Thymus (tissue), 11 donors: Measurements from ENCODE around the gene DGCR2. TPM values are rescaled to one million over a fixed set of nuclear protein-coding genes. Genes with fewer than 3 reads are reported as not detected.

ENCODE experiments used
- DNase-seq, 9 donors: peaks; one replicate each; pipeline ENCODE4 v3.0.0-alpha.2; 2013; ENCODE audit warnings: low spot score in 9 of 9, low read depth in 6 of 9, missing footprints in 1 of 9
- H3K27ac ChIP-seq, 2 donors: one replicate each; pipeline ENCODE4 v1.5.1; 2013; ENCODE audit warnings: control low read depth in 1 of 2, low read depth in 1 of 2, low read length in 1 of 2, mild to moderate bottlenecking in 1 of 2, moderate library complexity in 1 of 2
- H3K27me3 ChIP-seq, 2 donors: one replicate each; pipeline ENCODE4 v1.5.1; 2013; ENCODE audit warnings: low read length in 1 of 2; ENCODE audit not compliant: control insufficient read depth in 2 of 2, insufficient read depth in 1 of 2
- H3K36me3 ChIP-seq, 2 donors: one replicate each; pipeline ENCODE4 v1.5.1; 2013; ENCODE audit warnings: low read length in 1 of 2, mild to moderate bottlenecking in 1 of 2, moderate library complexity in 1 of 2; ENCODE audit not compliant: control insufficient read depth in 2 of 2, insufficient read depth in 2 of 2
- H3K4me1 ChIP-seq, 2 donors: one replicate each; pipeline ENCODE4 v1.5.1; 2013; ENCODE audit warnings: low read length in 2 of 2; ENCODE audit not compliant: control insufficient read depth in 2 of 2, insufficient read depth in 2 of 2
- H3K4me3 ChIP-seq, 2 donors: one replicate each; pipeline ENCODE4 v1.5.1; 2013; ENCODE audit warnings: low read length in 2 of 2, control low read depth in 1 of 2, mild to moderate bottlenecking in 1 of 2
- H3K9me3 ChIP-seq, 2 donors: one replicate each; pipeline ENCODE4 v1.5.1; 2013; ENCODE audit warnings: low read length in 1 of 2, mild to moderate bottlenecking in 1 of 2; ENCODE audit not compliant: control insufficient read depth in 2 of 2, insufficient read depth in 1 of 2
- WGBS: extraction: QIAGEN DNeasy Blood & Tissue Kit; methylation state at CpG from one replicate; pipeline ENCODE4 v1.1.7; 2013; 5-methylcytosine and 5-hydroxymethylcytosine counted together
- polyA plus RNA-seq: library from polyadenylated mRNA; stranded (reverse); fragments of 200-250 nt; gene quantifications from one replicate; pipeline ENCODE4 v1.2.3, GENCODE V29; 2013
- total RNA-seq: library from RNA; stranded (reverse); fragments of 120-200 nt; gene quantifications from one replicate; pipeline ENCODE4 v1.2.4, GENCODE V29; 2013
- donor health status: healthy.

DGCR2 gene
- total and polyA plus RNA-seq, 2 donors, result 17.8 to 24.1 TPM

DNA sequence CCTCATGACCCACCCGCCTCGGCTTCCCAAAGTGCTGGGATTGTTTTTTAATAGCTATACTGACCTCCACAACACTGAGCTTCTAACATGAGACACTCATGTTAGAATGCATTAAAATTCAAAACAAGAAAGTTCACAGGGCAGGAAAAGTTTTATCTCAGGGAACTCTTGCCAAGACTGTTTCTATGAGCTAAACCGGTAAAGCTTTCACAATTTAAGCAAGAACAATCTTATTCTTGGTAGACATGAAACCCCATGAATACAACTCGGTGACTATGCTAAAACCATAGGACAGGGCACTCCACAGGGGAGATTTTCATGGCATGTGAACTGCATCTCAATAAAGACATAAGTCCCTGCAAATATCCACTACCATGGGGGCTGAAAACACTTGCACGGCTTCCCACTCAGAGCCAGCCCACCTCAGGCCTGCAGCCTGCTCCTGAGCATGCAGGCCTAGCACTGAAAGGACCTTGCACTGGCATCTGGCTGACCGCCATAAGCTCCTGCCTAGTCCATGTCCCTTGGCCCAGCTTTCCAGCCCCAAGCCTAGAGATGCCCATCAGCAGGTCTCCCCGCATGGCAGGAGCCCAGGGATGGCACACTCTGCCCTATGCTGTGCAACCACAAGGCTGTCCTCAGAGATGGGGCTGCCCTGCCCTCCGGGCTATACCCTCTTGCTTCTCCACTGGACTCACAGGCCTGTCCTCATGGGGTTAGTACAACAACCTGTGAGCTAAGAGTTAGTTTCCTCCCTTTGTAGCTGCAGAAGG is 58.4 kb downstream of the DGCR2 start:
- no peak overlapping the region for H3K27ac ChIP-seq
- DNase-seq, result no peak
- WGBS, result 99% methylated on average over 8 of the region's 8 CpGs
- no peaks in the 10 kb centered on the region for H3K4me1 ChIP-seq
- no peak overlapping the region for H3K4me3 ChIP-seq
- no peaks in the 10 kb centered on the region for H3K27me3 ChIP-seq
- no peaks in the 10 kb centered on the region for H3K9me3 ChIP-seq
- H3K36me3 ChIP-seq, result peaks cover 80 to 89% of the 10 kb centered on the region in 2 donors

- H3K27ac ChIP-seq, result no peak overlapping the region
- peaks cover 77 to 91% of the 10 kb centered on the region in 2 donors for H3K36me3 ChIP-seq
- 95% methylated on average over 8 of the region's 8 CpGs for WGBS
- no peak overlapping the region for H3K4me3 ChIP-seq
- H3K27me3 ChIP-seq, result no peaks in the 10 kb centered on the region
- H3K9me3 ChIP-seq, result no peaks in the 10 kb centered on the region
- no peaks in the 10 kb centered on the region for H3K4me1 ChIP-seq
- DNase-seq, result no peak
Measured at GRCh38 chr22:19062943-19063308, 59.3 kb downstream of the DGCR2 start.

DNA sequence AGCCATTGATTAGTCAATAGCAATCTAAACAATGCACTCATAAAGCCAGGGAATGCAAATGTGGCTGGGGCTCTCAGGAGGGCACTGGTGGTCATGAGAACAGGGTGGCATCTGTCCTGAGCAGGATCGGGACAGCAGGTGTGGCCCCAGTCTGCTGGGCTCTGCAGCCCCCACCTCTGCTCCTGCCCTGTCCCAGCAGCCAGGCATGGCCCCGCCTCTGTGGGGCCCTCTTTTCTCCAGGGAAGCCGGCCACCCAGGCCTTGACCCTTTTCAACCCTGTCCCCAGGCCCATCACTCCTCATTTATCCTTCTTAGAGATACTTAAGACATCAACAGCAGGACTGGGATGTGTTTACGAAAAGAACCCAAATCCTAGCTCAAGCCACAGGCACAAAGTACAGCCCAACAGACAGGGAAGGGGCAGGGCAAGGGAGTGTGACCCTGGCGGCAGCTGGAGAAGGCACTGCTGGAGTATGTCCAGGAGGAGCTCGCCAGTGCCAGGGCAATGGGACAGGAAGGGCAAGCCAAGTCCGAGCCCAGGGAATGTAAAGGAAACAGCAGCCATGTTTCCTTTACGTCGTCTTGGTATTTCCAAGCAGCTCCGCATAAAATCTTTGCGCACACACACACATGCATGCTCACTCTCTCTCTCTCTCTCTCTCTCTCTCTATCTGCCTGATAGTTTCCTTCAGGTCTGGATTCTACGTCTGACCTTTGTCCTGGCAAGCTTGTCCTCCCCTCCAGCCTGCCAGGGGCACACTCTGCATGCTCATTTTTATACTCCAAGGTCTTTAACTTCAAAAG is 59.9 kb downstream of the DGCR2 start:
- Histone ChIP-seq H3K36me3 (peaks cover 76 to 87% of the 10 kb centered on the region in 2 donors), H3K4me1 (no peaks in the 10 kb centered on the region), H3K27ac (no peak overlapping the region), H3K9me3 (no peaks in the 10 kb centered on the region), H3K4me3 (no peak overlapping the region), H3K27me3 (no peaks in the 10 kb centered on the region)
- no peak for DNase-seq
- WGBS, result 96% methylated on average over 12 of the region's 12 CpGs

- peaks cover 78 to 87% of the 10 kb centered on the region in 2 donors for H3K36me3 ChIP-seq
- no peaks in the 10 kb centered on the region for H3K4me1 ChIP-seq
- no peaks in the 10 kb centered on the region for H3K27me3 ChIP-seq
- no peak overlapping the region for H3K27ac ChIP-seq
- DNase-seq, result no peak
- 97% methylated on average over 6 of the region's 6 CpGs for WGBS
- H3K4me3 ChIP-seq, result no peak overlapping the region
- no peaks in the 10 kb centered on the region for H3K9me3 ChIP-seq
Measured at GRCh38 chr22:19061471-19062138, 60.6 kb downstream of the DGCR2 start.

DNA sequence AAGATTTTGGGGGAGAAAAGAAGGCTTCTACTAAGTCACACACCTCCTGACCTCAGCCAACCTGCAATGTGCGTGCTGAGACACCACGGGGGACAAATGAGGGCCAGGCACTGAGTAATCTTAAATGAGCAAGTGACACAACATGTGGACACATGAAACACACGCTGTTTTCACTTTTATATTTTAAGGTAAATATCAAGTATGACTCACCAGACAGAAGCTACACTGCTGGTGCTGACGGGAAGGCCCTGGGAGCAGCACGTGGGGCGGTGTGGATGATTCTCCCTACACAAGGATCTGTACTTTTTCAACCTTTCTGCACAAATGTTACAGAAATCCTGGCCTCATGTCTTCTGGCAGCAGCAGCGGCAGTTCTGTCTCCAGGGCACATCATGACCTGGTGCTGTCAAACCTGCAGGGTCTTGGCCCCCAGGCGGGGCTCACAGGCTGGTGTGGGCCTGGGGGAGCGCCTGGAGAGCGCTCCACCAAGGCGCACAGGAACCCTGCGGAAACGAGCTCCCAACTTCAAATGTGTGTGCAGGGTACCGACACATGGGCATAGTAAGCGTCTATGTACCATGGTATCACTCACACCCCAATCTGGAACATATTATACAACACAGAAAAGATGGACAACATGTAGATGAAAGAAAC is 61.7 kb downstream of the DGCR2 start:
- H3K4me1 ChIP-seq, result no peaks in the 10 kb centered on the region
- no peaks in the 10 kb centered on the region for H3K9me3 ChIP-seq
- no peaks in the 10 kb centered on the region for H3K27me3 ChIP-seq
- H3K36me3 ChIP-seq, result peaks cover 80 to 88% of the 10 kb centered on the region in 2 donors
- no peak overlapping the region for H3K27ac ChIP-seq
- no peak for DNase-seq
- no peak overlapping the region for H3K4me3 ChIP-seq
- WGBS, result 98% methylated on average over 15 of the region's 15 CpGs

DNA sequence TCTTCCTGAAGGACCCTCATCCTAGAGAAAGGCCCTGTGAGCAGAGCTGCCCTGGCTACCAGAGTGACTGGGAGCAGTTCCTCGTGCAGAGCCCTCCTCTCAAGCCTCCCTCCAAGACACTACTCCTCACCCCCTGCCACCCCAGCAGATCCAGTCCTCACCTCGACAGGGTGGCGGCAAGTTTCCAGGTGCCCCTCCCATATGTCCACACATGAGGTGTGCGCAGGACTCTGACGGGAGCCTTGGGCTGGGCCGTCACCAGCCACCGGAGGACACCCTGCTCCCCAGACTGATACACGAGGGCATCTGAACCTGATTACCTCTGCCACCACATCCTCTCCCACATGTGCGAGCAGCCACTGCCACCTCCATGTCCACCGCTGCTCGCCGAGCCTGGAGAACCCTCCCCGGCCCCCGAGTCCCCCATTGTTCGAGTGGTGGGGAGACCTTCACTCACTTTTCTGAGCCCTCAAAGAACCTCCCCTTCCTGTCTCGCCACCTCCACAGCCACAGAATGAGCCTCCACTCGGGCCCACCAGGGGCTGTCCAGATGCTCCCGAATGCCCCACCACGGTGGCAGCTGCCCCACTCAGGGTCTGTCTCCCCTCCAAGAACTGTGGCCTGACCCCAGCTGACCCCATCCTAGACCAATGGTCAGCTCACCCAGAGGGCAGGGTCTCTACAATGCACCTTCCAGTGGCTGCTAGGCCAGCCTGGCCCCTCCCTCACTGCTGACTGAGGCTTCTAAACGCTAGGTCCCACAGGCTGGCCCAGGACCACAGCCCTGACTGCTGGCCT is 62.5 kb downstream of the DGCR2 start:
- H3K9me3 ChIP-seq, result no peaks in the 10 kb centered on the region
- H3K27ac ChIP-seq, result no peak overlapping the region
- no peak overlapping the region for H3K4me3 ChIP-seq
- no peak for DNase-seq
- no peaks in the 10 kb centered on the region for H3K4me1 ChIP-seq
- H3K36me3 ChIP-seq, result peaks cover 77 to 80% of the 10 kb centered on the region in 2 donors
- H3K27me3 ChIP-seq, result no peaks in the 10 kb centered on the region
- WGBS, result 97% methylated on average over 20 of the region's 20 CpGs

GRCh38 chr22:19058713-19059451 is 63.3 kb downstream of the DGCR2 start:
- WGBS, result 96% methylated on average over 16 of the region's 16 CpGs
- Histone ChIP-seq H3K36me3 (peaks cover 72 to 73% of the 10 kb centered on the region in 2 donors), H3K27ac (no peak overlapping the region), H3K4me3 (no peak overlapping the region), H3K27me3 (no peaks in the 10 kb centered on the region), H3K4me1 (no peaks in the 10 kb centered on the region), H3K9me3 (no peaks in the 10 kb centered on the region)
- DNase-seq, result no peak

- Histone ChIP-seq H3K9me3 (no peaks in the 10 kb centered on the region), H3K36me3 (peaks cover 71 to 76% of the 10 kb centered on the region in 2 donors), H3K4me3 (no peak overlapping the region), H3K27ac (no peak overlapping the region), H3K27me3 (no peaks in the 10 kb centered on the region), H3K4me1 (no peaks in the 10 kb centered on the region)
- 91% methylated on average over 4 of the region's 4 CpGs for WGBS
- no peak for DNase-seq
Measured at GRCh38 chr22:19057999-19058491, 64.2 kb downstream of the DGCR2 start.
